ENCODE measurements around the gene RFC3. TPM values are rescaled to one million over a fixed set of nuclear protein-coding genes. Genes with fewer than 3 reads are reported as not detected.

RFC3 gene
- total RNA-seq, 1 experiment from 2014 or later, result 59.6 TPM

- Histone ChIP-seq H3K27me3 (replicated peaks) (no peaks in the 10 kb centered on the region), H3K9me3 (replicated peaks) (no peaks in the 10 kb centered on the region), H3K36me3 (no peaks in the 10 kb centered on the region), H3K27ac (no peak overlapping the region), H3K4me1 (replicated peaks) (no peaks in the 10 kb centered on the region), H3K4me3 (no peak overlapping the region)
- no peak for DNase-seq (ENCODE audit: low read depth in 1 of 2, low spot score in 2 of 2)
These were observed 64.9 kb downstream of the RFC3 start for GRCh38 chr13:33882804-33883203.

- Histone ChIP-seq H3K4me3 (no peak overlapping the region), H3K27ac (no peak overlapping the region), H3K4me1 (replicated peaks) (no peaks in the 10 kb centered on the region), H3K27me3 (replicated peaks) (no peaks in the 10 kb centered on the region), H3K9me3 (replicated peaks) (no peaks in the 10 kb centered on the region), H3K36me3 (no peaks in the 10 kb centered on the region)
- no peak for DNase-seq (ENCODE audit: low read depth in 1 of 2, low spot score in 2 of 2)
These were observed 66.7 kb downstream of the RFC3 start for GRCh38 chr13:33884531-33885220.
